Neural crest cell (in vitro differentiated cells): ENCODE data around the gene PEX7. TPM values are rescaled to one million over a fixed set of nuclear protein-coding genes. Genes with fewer than 3 reads are reported as not detected.

Experiments used
- DNase-seq: peaks from one replicate; pipeline ENCODE4 v3.0.0; 2021; ENCODE audit warnings: low read depth, mixed read lengths, low spot score
- H3K27ac Mint-ChIP-seq: one replicate; pipeline ENCODE4 v1.8.0; 2021; ENCODE audit warnings: mild to moderate bottlenecking, mixed read lengths; ENCODE audit not compliant: unreplicated experiment
- H3K27me3 Mint-ChIP-seq: 2 replicates; pipeline ENCODE4 v1.8.0; 2021; ENCODE audit warnings: low read depth, mild to moderate bottlenecking, mixed read lengths
- H3K36me3 Mint-ChIP-seq: 2 replicates; pipeline ENCODE4 v1.8.0; 2021; ENCODE audit warnings: low read depth, mild to moderate bottlenecking, mixed read lengths
- H3K4me1 Mint-ChIP-seq: 2 replicates; pipeline ENCODE4 v1.8.0; 2021; ENCODE audit warnings: mixed read lengths
- H3K4me3 Mint-ChIP-seq: one replicate; pipeline ENCODE4 v1.8.0; 2021; ENCODE audit warnings: mild to moderate bottlenecking, mixed read lengths
- H3K9me3 Mint-ChIP-seq: 2 replicates; pipeline ENCODE4 v1.8.0; 2021; ENCODE audit warnings: mixed read lengths
- CTCF ChIP-seq: fragments of 200-600 bp; sonication (generic); conservative IDR thresholded peaks from 2 replicates; pipeline ENCODE4 v1.5.0; 2021; ENCODE audit warnings: antibody characterized with exemption, mild to moderate bottlenecking
- total RNA-seq: library from RNA; stranded (reverse); gene quantifications from 2 replicates; pipeline ENCODE4 v1.2.1, GENCODE V29; 2021

Gene PEX7
- total RNA-seq, 1 donor from 2014 or later = 5.3 TPM

DNA sequence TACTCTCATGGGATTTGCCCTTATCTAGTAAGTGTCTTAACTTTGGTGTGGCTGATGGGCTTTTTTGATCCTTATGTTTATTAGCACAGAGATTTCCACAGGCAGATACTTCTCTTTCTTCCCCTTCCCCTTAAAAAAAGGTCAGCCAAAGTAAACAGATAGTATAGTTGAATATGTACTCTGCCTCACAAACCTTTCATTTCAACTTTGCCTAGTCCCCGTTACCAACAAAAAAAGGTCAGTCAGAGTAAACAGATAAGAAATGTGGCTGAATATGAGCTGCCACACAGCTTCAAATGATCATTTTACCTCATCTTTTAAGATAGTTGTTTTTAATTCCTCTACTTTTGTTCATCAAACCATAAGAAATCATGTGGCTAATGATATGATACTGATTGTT, 65.6 kb downstream of the PEX7 start:
- no peak for TF ChIP-seq CTCF
- Mint-ChIP-seq H3K4me3 (no peak overlapping the region), H3K9me3 (no peaks in the 10 kb centered on the region), H3K27ac (no peak overlapping the region), H3K36me3 (no peaks in the 10 kb centered on the region), H3K4me1 (peaks cover 15% of the 10 kb centered on the region), H3K27me3 (no peaks in the 10 kb centered on the region)
- no peak for DNase-seq

DNA sequence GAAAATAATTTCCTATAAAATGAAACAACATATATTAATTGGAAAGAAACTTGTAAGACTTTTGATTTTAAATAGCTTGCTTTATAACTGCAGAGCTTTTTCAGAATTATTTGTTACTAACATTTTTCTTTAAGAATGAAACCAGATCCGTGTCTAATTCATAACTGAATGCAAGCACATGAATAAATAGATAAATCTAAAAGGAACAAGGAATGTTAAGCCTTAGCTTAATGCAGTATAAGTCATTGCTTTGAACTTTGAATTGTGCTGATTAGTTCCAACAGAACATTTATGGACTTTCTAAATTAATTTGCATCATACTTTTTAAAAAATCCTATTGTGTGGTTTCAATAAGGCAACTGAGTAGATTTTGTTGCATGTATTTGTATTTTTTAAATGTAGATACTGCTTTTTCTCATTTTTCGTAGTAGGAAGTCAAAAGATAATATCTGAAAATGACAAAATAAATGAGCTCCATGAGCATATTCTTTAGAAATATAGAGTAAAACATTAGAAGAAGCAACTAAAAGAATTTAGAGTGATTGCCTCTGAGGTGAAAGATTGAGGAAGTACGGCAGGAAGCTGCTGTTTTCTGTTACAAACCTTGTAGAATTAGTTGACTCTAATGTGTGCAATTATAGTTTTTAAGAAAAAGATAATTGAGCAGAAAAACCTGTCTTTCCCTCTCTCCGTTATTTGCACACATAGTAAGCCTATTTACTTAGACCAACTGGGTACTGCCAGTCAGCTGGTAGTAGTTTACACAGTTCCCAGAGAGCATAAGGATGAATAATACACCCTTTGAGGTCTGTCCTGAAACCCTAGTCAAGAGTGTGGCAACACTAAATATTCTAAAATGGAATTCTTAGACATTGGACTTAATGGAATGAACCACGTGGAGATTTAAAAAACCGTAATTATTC, 67.1 kb downstream of the PEX7 start:
- H3K4me3 Mint-ChIP-seq = no peak overlapping the region
- DNase-seq = no peak
- H3K27me3 Mint-ChIP-seq = no peaks in the 10 kb centered on the region
- H3K36me3 Mint-ChIP-seq = no peaks in the 10 kb centered on the region
- no peak for TF ChIP-seq CTCF
- no peaks in the 10 kb centered on the region for H3K9me3 Mint-ChIP-seq
- no peak overlapping the region for H3K27ac Mint-ChIP-seq
- H3K4me1 Mint-ChIP-seq = peaks cover 15% of the 10 kb centered on the region

DNA sequence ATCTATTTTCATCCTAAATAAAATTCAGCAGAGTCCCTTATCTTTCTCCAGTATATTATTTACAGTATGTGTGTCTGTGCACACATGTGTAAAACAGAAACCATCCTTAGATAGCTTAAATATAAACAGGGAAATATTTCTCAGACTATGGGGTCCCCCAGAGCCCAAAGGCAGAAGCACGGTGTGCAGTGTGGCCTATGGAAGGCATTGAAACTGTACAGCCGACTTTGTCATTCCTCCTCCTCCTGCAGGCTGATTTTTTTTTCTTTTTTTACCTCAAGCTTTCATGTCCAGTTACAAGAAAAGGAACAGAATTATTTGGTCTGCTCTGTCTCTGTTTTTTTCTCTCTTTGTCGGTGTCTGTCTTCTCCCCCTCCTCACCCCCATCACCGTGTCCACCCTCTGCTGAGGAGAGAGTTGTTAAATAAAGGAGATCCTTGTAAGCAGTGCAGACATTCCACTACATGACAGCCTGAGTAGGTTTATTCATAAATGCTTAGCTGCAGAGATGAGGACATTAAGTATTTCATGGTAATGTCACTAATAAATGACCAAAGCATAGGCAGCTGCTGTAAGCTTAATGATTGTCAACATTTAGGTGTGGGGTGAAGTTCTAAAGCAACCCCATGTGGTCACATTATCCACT, 67.9 kb downstream of the PEX7 start:
- Mint-ChIP-seq H3K36me3 (no peaks in the 10 kb centered on the region), H3K4me3 (no peak overlapping the region), H3K27ac (no peak overlapping the region), H3K4me1 (peaks cover 15% of the 10 kb centered on the region), H3K27me3 (no peaks in the 10 kb centered on the region), H3K9me3 (no peaks in the 10 kb centered on the region)
- no peak for TF ChIP-seq CTCF
- no peak for DNase-seq

DNA sequence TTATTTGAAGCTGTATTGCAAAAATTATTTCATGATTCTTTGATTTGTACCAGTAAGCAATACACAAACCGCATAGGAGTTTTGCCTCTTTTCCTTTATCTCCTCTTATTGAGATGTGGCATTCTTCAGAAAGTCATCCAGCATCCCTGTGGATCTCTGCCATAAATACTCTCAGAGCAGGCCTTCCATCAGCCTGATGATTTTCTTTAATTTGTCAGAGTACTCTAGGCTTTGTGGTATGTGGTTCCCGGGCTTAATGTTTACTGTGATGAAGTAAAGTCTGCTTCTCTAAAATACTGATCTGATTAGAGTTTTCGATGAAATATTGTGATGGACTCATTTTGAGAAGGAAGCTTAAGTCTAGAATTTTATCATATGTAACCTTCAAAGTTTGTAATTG, 68.6 kb downstream of the PEX7 start:
- H3K4me1 Mint-ChIP-seq = peaks cover 18% of the 10 kb centered on the region
- no peaks in the 10 kb centered on the region for H3K36me3 Mint-ChIP-seq
- H3K27ac Mint-ChIP-seq = no peak overlapping the region
- no peaks in the 10 kb centered on the region for H3K9me3 Mint-ChIP-seq
- H3K27me3 Mint-ChIP-seq = no peaks in the 10 kb centered on the region
- no peak for TF ChIP-seq CTCF
- DNase-seq = no peak
- H3K4me3 Mint-ChIP-seq = no peak overlapping the region

DNA sequence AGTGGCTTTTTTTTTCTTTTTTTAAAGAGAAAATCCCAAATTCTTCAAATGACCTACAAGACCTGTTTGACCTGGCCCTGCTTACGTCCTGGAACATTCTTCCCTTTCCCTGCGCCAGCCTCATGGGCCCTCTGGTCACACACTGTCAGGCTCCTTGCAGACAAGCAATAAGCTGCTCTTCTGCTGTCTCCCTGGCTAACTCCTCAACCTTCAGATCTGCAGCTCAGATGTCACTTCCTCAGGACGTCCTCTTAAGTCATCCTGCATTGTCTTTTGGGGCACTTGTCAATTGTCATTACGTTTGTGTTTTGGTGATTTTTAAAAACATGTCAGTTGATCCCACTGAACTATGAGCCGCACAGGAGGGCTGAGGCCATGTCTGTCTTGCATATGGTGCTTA, 70.8 kb downstream of the PEX7 start:
- H3K27me3 Mint-ChIP-seq = no peaks in the 10 kb centered on the region
- no peak for DNase-seq
- no peak for TF ChIP-seq CTCF
- H3K36me3 Mint-ChIP-seq = no peaks in the 10 kb centered on the region
- no peaks in the 10 kb centered on the region for H3K9me3 Mint-ChIP-seq
- no peak overlapping the region for H3K27ac Mint-ChIP-seq
- peaks cover 24% of the 10 kb centered on the region for H3K4me1 Mint-ChIP-seq
- H3K4me3 Mint-ChIP-seq = no peak overlapping the region
